Measurements from ENCODE around the gene TBPL1.

TBPL1 gene

GRCh38 chr6:133957227-133957626, 4.2 kb downstream of the TBPL1 start:
- no peak for DNase-seq (ENCODE audit: low read depth)
- TF ChIP-seq, protein P1, sequence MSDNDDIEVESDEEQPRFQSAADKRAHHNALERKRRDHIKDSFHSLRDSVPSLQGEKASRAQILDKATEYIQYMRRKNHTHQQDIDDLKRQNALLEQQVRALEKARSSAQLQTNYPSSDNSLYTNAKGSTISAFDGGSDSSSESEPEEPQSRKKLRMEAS (IDR thresholded peaks at IDR 0.05; ENCODE audit: low read depth, low read length), result no peak
- TF ChIP-seq MYC (IDR thresholded peaks at IDR 0.05; ENCODE audit: low read depth, low read length) (no peak), CTCF (IDR thresholded peaks at IDR 0.05; ENCODE audit: low read depth, low read length) (no peak)
- no peak overlapping the region for H3K4me3 ChIP-seq (ENCODE audit: low read depth, low read length)

DNA sequence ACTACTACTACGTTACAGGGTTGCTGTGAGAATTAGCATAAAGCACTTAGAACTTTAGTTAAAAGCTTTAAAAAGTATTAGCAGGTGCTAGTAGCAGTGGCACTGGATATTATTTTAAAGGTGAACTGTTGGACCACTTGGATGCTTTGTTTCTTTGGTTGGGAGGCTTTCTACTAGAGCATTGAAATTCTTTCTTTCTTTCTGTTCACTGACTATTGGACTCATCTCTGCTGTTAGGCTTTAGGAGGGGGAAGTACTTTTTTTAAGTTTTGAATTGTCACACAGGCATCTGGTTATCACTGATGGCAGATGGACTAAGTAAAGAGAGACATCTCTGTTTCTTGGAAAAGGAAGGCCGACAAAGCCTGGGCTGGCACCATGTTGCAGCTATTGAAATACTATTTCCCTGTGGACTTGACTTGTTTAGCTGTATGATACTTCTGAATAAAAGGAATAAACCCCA, 4.8 kb downstream of the TBPL1 start:
- no peak overlapping the region for H3K4me3 ChIP-seq (ENCODE audit: low read depth, low read length)
- TF ChIP-seq POLR2A (IDR thresholded peaks at IDR 0.05; ENCODE audit: extremely low read depth, insufficient read length) (no peak), MYC (IDR thresholded peaks at IDR 0.05; ENCODE audit: low read depth, low read length) (no peak), CTCF (IDR thresholded peaks at IDR 0.05; ENCODE audit: low read depth, low read length) (no peak)
- TF ChIP-seq, protein P1 (IDR thresholded peaks at IDR 0.05; ENCODE audit: low read depth, low read length), result no peak
- no peak for DNase-seq (ENCODE audit: low read depth)

- TF ChIP-seq POLR2A (IDR thresholded peaks at IDR 0.05; ENCODE audit: extremely low read depth, insufficient read length), result no peak
- TF ChIP-seq MYC (IDR thresholded peaks at IDR 0.05; ENCODE audit: low read depth, low read length), result no peak
- TF ChIP-seq, protein P1 (IDR thresholded peaks at IDR 0.05; ENCODE audit: low read depth, low read length), result no peak
- TF ChIP-seq CTCF (IDR thresholded peaks at IDR 0.05; ENCODE audit: low read depth, low read length), result no peak
- no peak for DNase-seq (ENCODE audit: low read depth)
- no peak overlapping the region for H3K4me3 ChIP-seq (ENCODE audit: low read depth, low read length)
Measured at GRCh38 chr6:133958791-133959190, 5.8 kb downstream of the TBPL1 start.

DNA sequence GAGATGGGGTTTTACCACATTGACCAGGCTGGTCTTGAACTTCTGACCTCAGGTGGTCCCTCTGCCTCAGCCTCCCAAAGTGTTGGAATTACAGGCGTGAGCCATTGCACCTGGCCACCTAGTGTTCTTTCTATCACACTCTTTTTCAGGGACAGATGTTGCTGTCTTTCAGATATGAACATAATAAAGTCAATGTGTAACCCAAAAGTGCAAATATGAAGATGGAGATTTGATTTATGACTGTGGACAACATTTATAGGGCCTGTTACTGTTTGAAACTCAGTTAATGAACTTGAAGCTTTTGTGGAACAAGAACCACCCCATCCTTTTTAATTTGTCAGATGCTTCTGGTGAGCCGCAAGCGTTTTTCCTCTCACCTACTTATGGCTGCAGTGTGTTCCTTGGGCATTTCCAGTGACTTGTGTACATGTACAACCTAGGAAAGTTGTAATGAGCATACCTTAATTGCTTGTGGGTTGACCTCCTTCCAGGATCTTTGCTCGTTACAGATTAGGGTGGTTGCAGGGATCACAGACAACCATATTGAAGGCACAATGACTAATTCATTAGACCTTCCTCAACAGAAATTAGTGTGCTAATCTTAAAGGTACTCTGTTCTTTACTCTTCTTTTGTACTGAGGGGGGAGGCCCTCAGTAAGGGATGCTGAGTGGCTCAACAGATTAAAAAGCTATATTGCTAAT, 6.8 kb downstream of the TBPL1 start:
- DNase-seq (ENCODE audit: low read depth), result no peak
- H3K4me3 ChIP-seq (ENCODE audit: low read depth, low read length), result no peak overlapping the region
- TF ChIP-seq POLR2A (IDR thresholded peaks at IDR 0.05; ENCODE audit: extremely low read depth, insufficient read length), result no peak
- TF ChIP-seq MYC (IDR thresholded peaks at IDR 0.05; ENCODE audit: low read depth, low read length), result no peak
- TF ChIP-seq, protein P1 (IDR thresholded peaks at IDR 0.05; ENCODE audit: low read depth, low read length), result no peak
- TF ChIP-seq CTCF (IDR thresholded peaks at IDR 0.05; ENCODE audit: low read depth, low read length), result no peak

- TF ChIP-seq MYC (IDR thresholded peaks at IDR 0.05; ENCODE audit: low read depth, low read length), result no peak
- no peak for TF ChIP-seq POLR2A (IDR thresholded peaks at IDR 0.05; ENCODE audit: extremely low read depth, insufficient read length)
- no peak for TF ChIP-seq CTCF (IDR thresholded peaks at IDR 0.05; ENCODE audit: low read depth, low read length)
- TF ChIP-seq, protein P1 (IDR thresholded peaks at IDR 0.05; ENCODE audit: low read depth, low read length), result no peak
- no peak overlapping the region for H3K4me3 ChIP-seq (ENCODE audit: low read depth, low read length)
- no peak for DNase-seq (ENCODE audit: low read depth)
Measured at GRCh38 chr6:133961831-133962230, 8.8 kb downstream of the TBPL1 start.

All from NB4 (cell line).